ENCODE results near the gene PRDM8. TPM values are rescaled to one million over a fixed set of nuclear protein-coding genes. Genes with fewer than 3 reads are reported as not detected.

The PRDM8 gene
- total and polyA plus RNA-seq, 5 donors, result 0.63 to 1.3 (median 0.75) TPM

DNA sequence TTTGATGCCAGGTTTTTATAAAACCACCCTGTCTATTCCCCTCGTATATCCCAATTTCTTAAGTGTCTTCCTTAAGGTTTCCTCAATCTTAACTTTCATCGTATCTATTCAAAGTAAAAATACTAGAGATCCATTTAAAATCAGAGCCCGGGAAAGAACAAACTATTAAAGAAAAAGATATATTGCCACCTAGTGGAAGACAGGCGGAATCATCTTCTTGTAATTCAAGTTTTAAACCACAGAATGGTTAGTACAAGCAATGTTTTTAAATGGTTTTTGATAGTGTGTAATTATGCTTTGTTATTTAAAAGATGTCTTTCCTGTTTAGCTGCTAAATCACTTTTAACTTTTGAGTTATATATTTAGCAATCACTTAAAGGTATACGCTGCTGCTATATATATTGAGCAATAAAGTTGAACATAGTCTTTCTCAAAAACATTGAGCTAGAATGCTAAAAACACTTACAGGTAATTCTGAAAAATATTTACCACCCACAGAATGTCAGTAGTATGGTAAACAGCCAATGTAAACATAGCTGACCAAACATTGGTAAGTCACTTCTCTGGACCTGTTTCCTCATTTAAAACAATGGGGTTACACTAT lies 18.2 kb downstream of the PRDM8 start:
- no peaks in the 10 kb centered on the region for H3K27me3 ChIP-seq (ENCODE audit: control insufficient read depth, insufficient read depth)
- 6% methylated on average over 5 of the region's 5 CpGs for WGBS
- H3K4me3 ChIP-seq (ENCODE audit: low read length), result no peak overlapping the region
- no peaks in the 10 kb centered on the region for H3K4me1 ChIP-seq (ENCODE audit: control insufficient read depth, insufficient read depth, low read length)
- intact Hi-C loops (cut with DNase I), result loop anchor here in 2 of 4 donors (10.0 kb wide), 2 partner anchors 1171 to 1261 kb away; no protein-coding TSS in a partner anchor
- no peaks in the 10 kb centered on the region for H3K9me3 ChIP-seq (ENCODE audit: control insufficient read depth, low read length)
- no peak overlapping the region for H3K27ac ChIP-seq (ENCODE audit: low read length)
- ATAC-seq (no peak), DNase-seq (no peak)

DNA sequence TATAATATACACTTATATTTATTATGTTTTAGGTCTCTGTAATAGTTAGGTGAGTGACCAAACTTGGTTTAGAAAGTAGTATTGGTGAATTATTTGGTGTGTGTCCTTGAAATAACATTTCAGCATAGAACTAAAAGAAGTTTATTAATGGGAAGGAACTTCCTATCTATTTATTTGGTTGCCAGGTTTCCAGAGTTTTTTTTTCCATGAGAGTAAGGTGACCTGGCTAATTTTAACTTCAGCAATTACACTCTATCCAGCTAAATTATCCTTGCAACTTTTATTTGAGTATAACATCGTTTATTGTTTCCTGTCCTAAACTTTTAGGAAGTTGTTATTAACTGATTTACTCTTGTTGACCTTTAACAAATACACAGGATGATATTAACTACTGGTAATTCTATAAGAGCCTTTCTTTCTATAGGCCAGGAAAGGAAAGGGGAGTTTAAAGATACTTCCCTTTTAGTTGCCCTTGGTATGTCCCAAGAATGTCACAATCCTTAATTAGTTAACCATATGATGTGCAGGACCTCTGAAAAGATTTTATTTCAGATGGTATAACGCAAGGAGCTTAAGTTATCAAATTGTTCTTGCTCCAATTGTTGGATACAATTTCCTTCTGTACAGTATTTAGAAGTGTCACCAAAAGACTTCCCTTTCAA lies 18.9 kb downstream of the PRDM8 start:
- intact Hi-C loops (cut with DNase I), result loop anchor here in 2 of 4 donors (10.0 kb wide), 2 partner anchors 1171 to 1261 kb away; no protein-coding TSS in a partner anchor
- Histone ChIP-seq H3K4me3 (ENCODE audit: low read length) (no peak overlapping the region), H3K27me3 (ENCODE audit: control insufficient read depth, insufficient read depth) (no peaks in the 10 kb centered on the region), H3K9me3 (ENCODE audit: control insufficient read depth, low read length) (no peaks in the 10 kb centered on the region), H3K27ac (ENCODE audit: low read length) (no peak overlapping the region), H3K4me1 (ENCODE audit: control insufficient read depth, insufficient read depth, low read length) (no peaks in the 10 kb centered on the region)
- 34% methylated on average over 2 of the region's 2 CpGs for WGBS
- no peak for ATAC-seq
- no peak for DNase-seq

DNA sequence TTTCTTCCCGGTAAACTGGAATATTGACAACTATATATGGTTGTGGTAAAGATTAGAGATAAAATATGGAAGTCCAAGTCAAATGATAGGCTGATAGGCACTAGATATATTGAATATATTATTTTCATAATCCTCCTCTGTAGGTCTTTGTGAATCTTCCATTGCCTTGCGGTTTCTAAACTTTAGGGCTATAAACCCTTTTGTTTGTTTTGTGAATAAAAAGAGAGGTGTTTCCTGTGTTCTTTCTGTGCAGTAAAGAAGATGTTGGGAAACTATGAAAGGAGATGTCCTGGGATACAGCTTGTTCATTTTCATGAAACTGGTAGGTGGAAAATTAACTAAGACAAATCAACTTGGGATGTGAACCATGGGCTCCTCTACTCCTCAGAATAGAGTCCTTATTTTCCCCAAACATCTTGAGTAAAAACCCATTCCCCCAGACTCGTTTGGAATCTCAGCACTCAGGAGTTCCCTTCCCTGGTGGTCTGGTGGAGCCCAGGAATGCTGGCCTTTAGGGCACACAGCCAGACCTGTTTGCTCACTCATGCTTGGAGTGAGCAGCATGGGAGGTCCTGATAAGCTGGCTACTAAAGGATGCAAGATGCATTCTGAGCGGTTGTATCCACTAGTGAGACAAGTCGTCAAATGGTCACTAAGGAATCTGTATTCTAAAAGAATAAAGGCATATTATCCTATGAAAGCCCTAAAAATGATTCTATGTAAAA lies 22.2 kb downstream of the PRDM8 start:
- Histone ChIP-seq H3K4me3 (ENCODE audit: low read length) (no peak overlapping the region), H3K4me1 (ENCODE audit: control insufficient read depth, insufficient read depth, low read length) (no peaks in the 10 kb centered on the region), H3K9me3 (ENCODE audit: control insufficient read depth, low read length) (no peaks in the 10 kb centered on the region), H3K27me3 (ENCODE audit: control insufficient read depth, insufficient read depth) (no peaks in the 10 kb centered on the region), H3K27ac (ENCODE audit: low read length) (no peak overlapping the region)
- ATAC-seq (no peak), DNase-seq (peak in 1 of 3 donors; percentile 6)
- 42% methylated on average over 5 of the region's 5 CpGs for WGBS
- intact Hi-C loops (cut with DNase I), result loop anchor here in 2 of 4 donors (10.0 kb wide), 2 partner anchors 1175 to 1265 kb away; no protein-coding TSS in a partner anchor

DNA sequence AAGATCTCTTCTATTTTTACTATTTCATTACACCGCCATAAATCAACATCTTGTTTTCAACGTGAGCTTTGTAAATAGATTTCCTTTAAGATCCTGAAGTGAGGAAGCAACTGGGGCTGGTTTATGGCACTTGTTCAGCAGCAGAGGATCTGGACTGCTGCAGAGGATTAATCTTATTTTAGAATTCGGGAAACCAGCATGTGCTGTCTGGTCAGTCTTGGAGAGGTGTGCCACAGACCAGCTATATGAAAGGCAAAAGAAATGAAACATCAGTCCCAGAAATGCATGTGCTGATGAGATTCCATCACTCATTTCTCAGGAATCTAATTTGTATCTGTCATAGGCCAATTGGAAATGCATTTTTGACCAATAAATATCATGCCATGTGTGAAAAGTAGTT lies 23.4 kb downstream of the PRDM8 start:
- Histone ChIP-seq H3K27ac (ENCODE audit: low read length) (no peak overlapping the region), H3K9me3 (ENCODE audit: control insufficient read depth, low read length) (no peaks in the 10 kb centered on the region), H3K27me3 (ENCODE audit: control insufficient read depth, insufficient read depth) (no peaks in the 10 kb centered on the region), H3K4me3 (ENCODE audit: low read length) (no peak overlapping the region), H3K4me1 (ENCODE audit: control insufficient read depth, insufficient read depth, low read length) (no peaks in the 10 kb centered on the region)
- intact Hi-C loops (cut with DNase I), result no loop called here
- ATAC-seq (no peak), DNase-seq (no peak)
- WGBS, result 36% methylated on average over 3 of the region's 3 CpGs

DNA sequence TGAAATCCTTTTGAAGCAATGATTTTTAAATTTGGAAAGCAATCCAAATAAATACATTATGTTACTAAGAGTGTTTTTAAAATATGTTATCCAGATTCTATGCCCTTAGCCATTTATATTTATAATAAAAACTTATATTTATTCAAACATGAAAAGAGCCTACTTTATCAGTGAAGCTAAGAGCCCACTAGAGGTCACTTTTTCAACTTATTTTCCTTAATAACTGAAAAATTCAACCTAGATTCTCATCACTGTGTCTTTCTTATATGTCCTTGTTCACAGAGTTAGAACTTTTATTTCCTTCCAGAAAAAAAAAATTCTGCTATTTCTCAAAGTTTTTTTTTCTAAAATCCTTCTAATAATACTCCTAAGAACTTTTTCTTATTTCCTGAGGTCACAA lies 23.9 kb downstream of the PRDM8 start:
- ATAC-seq (no peak), DNase-seq (no peak)
- Histone ChIP-seq H3K27ac (ENCODE audit: low read length) (no peak overlapping the region), H3K27me3 (ENCODE audit: control insufficient read depth, insufficient read depth) (no peaks in the 10 kb centered on the region), H3K9me3 (ENCODE audit: control insufficient read depth, low read length) (no peaks in the 10 kb centered on the region), H3K4me3 (ENCODE audit: low read length) (no peak overlapping the region), H3K4me1 (ENCODE audit: control insufficient read depth, insufficient read depth, low read length) (no peaks in the 10 kb centered on the region)
- intact Hi-C loops (cut with DNase I), result no loop called here

DNA sequence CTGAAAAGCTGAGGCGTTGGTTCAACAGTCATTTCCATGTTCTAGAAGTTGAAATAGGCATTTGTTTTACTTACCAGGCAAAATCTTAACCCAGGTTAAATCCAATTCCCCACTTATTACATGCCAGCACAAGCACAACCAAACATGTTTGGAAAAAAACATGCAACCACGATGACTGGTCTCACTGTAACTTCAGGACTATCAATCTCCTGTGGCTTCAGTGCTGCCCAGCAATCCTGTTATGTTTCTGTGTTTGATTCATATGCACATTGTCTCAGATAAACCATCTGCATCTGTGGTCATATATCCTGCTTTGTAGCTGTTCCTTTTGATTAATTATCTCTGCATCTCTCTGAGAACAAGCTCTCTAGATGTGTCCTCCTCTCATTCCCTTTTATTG lies 28.3 kb downstream of the PRDM8 start:
- H3K27me3 ChIP-seq (ENCODE audit: control insufficient read depth, insufficient read depth), result no peaks in the 10 kb centered on the region
- H3K27ac ChIP-seq (ENCODE audit: low read length), result no peak overlapping the region
- DNase-seq (no peak), ATAC-seq (no peak)
- H3K4me3 ChIP-seq (ENCODE audit: low read length), result no peak overlapping the region
- WGBS, result 72% methylated on average over 2 of the region's 2 CpGs
- no peaks in the 10 kb centered on the region for H3K4me1 ChIP-seq (ENCODE audit: control insufficient read depth, insufficient read depth, low read length)
- intact Hi-C loops (cut with DNase I), result no loop called here
- no peaks in the 10 kb centered on the region for H3K9me3 ChIP-seq (ENCODE audit: control insufficient read depth, low read length)

DNA sequence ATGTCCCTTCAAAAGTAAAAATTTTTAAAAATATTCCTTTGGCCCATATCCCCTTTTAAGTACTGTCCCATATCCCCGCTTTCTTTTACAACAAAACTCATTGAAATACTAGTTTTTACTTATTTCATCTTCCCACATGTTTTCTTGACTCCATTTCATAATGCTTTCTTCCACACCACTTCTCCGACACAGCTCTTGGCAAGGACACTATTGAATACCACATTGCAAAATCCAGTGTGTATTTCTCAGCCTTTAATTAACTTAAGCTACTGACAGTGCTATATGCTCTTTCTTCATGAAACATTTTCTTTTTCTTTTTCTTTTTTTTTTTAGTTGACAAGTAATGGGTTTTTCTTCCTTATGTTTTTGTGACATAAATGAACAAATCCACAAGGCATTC lies 28.8 kb downstream of the PRDM8 start:
- Histone ChIP-seq H3K4me1 (ENCODE audit: control insufficient read depth, insufficient read depth, low read length) (no peaks in the 10 kb centered on the region), H3K9me3 (ENCODE audit: control insufficient read depth, low read length) (no peaks in the 10 kb centered on the region), H3K27me3 (ENCODE audit: control insufficient read depth, insufficient read depth) (no peaks in the 10 kb centered on the region), H3K27ac (ENCODE audit: low read length) (no peak overlapping the region), H3K4me3 (ENCODE audit: low read length) (no peak overlapping the region)
- ATAC-seq (no peak), DNase-seq (no peak)
- WGBS, result 35% methylated on average over 2 of the region's 2 CpGs
- intact Hi-C loops (cut with DNase I), result no loop called here

DNA sequence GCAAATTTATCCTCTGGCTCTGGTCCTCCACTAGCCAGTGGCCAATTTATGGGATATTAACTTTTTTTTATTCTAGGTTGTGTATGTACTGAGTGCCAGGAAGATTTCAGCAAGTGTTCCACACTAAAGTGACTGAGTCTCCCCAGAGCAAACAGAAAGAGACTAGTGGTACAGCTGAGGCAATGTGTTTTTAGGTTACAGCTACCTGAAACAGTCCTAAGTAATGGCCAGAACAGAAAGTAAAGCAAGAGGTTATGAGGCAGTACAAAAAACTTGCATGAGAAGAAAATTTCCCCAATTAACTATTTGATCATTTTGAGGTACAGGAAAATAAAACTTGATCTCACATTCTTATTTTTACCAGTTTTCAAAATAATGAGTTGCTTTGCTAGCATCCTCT lies 31.2 kb downstream of the PRDM8 start:
- H3K27me3 ChIP-seq (ENCODE audit: control insufficient read depth, insufficient read depth), result no peaks in the 10 kb centered on the region
- intact Hi-C loops (cut with DNase I), result no loop called here
- H3K4me3 ChIP-seq (ENCODE audit: low read length), result no peak overlapping the region
- ATAC-seq (no peak), DNase-seq (no peak)
- H3K27ac ChIP-seq (ENCODE audit: low read length), result no peak overlapping the region
- H3K9me3 ChIP-seq (ENCODE audit: control insufficient read depth, low read length), result no peaks in the 10 kb centered on the region
- no peaks in the 10 kb centered on the region for H3K4me1 ChIP-seq (ENCODE audit: control insufficient read depth, insufficient read depth, low read length)

DNA sequence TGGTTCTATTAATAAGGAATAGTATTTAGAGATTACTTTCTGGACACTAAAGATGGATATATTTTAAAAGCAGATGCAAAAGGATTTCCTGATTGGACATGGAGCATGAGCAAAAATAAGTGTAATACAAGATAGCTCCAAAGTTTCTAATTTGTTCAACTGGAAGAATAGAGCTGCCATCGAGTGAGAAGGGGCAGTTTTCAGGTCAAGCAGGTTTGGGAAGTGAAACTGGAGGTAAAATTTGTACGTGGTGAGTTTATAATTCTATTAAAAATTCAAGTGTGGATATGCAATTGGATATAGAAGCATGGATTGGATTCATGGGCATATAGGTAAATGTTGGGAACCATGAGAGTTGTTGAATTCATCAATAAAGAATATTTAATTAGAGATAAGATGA lies 31.8 kb downstream of the PRDM8 start:
- intact Hi-C loops (cut with DNase I), result no loop called here
- no peaks in the 10 kb centered on the region for H3K9me3 ChIP-seq (ENCODE audit: control insufficient read depth, low read length)
- no peak for DNase-seq
- WGBS, result 56% methylated on average over 2 of the region's 2 CpGs
- H3K27ac ChIP-seq (ENCODE audit: low read length), result no peak overlapping the region
- no peaks in the 10 kb centered on the region for H3K4me1 ChIP-seq (ENCODE audit: control insufficient read depth, insufficient read depth, low read length)
- no peak overlapping the region for H3K4me3 ChIP-seq (ENCODE audit: low read length)
- no peaks in the 10 kb centered on the region for H3K27me3 ChIP-seq (ENCODE audit: control insufficient read depth, insufficient read depth)
- no peak for ATAC-seq

DNA sequence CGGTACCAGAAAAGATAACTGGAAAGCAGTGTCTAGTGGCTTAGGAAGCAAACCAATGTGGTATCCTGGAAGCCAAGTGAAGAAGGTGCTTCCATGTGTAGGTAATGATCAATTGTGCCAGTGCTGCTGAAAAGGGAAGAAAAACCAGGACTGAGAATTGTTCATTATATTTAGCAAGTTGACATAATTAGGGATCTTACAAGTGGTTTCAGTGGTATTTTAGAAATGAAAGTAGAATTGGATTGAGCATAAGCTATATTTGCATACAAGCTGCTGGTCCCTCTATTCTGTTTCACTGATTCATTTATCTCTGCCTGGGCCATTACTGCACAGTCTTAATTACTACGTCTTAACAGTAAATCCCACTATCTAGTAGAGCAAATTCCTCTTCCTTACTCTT lies 32.3 kb downstream of the PRDM8 start:
- H3K4me3 ChIP-seq (ENCODE audit: low read length), result no peak overlapping the region
- H3K4me1 ChIP-seq (ENCODE audit: control insufficient read depth, insufficient read depth, low read length), result no peaks in the 10 kb centered on the region
- H3K27me3 ChIP-seq (ENCODE audit: control insufficient read depth, insufficient read depth), result no peaks in the 10 kb centered on the region
- H3K27ac ChIP-seq (ENCODE audit: low read length), result no peak overlapping the region
- H3K9me3 ChIP-seq (ENCODE audit: control insufficient read depth, low read length), result no peaks in the 10 kb centered on the region
- DNase-seq (no peak), ATAC-seq (no peak)
- WGBS, result 75% methylated on average over 2 of the region's 2 CpGs
- intact Hi-C loops (cut with DNase I), result no loop called here

DNA sequence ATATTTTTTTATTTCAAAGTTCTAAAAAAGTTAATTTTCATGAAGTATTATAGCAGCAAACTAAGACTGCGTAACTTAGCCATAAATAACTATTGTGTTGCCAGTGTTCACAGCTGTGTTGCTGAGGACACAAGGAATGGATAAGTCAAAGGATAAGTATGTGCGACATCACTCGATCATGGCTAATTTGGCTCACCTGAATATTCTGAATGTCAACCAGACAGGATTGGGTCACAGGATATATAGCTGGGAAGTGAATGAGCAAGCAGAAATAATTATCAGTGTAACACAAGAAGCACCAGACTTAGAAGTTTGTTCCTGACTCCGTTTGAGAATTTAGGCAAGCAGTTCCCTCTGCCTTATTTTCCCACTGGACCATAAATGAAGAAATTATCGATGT lies 33.9 kb downstream of the PRDM8 start:
- DNase-seq (no peak), ATAC-seq (no peak)
- WGBS, result 65% methylated on average over 5 of the region's 5 CpGs
- intact Hi-C loops (cut with DNase I), result no loop called here
- Histone ChIP-seq H3K27me3 (ENCODE audit: control insufficient read depth, insufficient read depth) (no peaks in the 10 kb centered on the region), H3K9me3 (ENCODE audit: control insufficient read depth, low read length) (no peaks in the 10 kb centered on the region), H3K4me3 (ENCODE audit: low read length) (no peak overlapping the region), H3K4me1 (ENCODE audit: control insufficient read depth, insufficient read depth, low read length) (no peaks in the 10 kb centered on the region), H3K27ac (ENCODE audit: low read length) (no peak overlapping the region)

Data from right cardiac atrium (tissue), 5 donors.